ENCODE data around the gene IARS1.

DNA sequence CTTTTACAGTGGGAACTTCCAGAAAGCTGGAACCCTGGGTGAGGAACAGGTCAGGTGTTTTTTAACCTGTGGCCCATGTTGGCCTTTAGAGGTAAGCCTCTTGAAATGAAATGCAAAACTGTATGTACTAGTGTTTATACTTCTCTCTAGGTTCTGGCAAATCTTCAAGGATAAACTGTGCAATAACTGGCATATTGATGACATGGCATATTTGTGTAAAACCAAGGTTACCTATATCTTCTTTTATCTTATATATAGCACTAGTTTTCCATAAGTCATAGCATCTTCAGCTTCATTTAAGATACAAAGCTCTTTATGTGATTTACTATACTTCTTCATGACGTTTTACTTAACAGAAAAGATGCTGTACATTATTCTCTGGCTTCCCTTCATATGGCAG, 7.4 kb upstream of the IARS1 start:
- TF ChIP-seq POLR2A (IDR thresholded peaks at IDR 0.05; ENCODE audit: control extremely low read depth in 1 of 2, low read depth in 2 of 2, low read length in 2 of 2) (no peak), EZH2 (IDR thresholded peaks at IDR 0.05; ENCODE audit: low read depth, low read length, severe bottlenecking) (no peak), CTCF (IDR thresholded peaks at IDR 0.05; ENCODE audit: control extremely low read depth in 1 of 3, insufficient read depth in 1 of 3, low read depth in 1 of 3, low read length in 3 of 3) (no peak), RAD21 (IDR thresholded peaks at IDR 0.05 in 1 of 2, conservative IDR thresholded peaks at IDR 0.05 in 1 of 2; ENCODE audit: low read depth in 2 of 2, low read length in 2 of 2) (no peak), RXRA (IDR thresholded peaks at IDR 0.05; ENCODE audit: insufficient read depth, low read depth, low read length) (no peak), BACH1 (IDR thresholded peaks at IDR 0.05; ENCODE audit: low read length) (no peak), SP2 (IDR thresholded peaks at IDR 0.05; ENCODE audit: low read length) (no peak), GTF2F1 (IDR thresholded peaks at IDR 0.05; ENCODE audit: borderline replicate concordance, low read depth, low read length) (no peak), HDAC6 (IDR thresholded peaks at IDR 0.05; ENCODE audit: low read depth, low read length) (no peak), KDM5A (IDR thresholded peaks at IDR 0.05; ENCODE audit: low read length) (no peak), TAF1 (IDR thresholded peaks at IDR 0.05; ENCODE audit: low read depth, low read length) (no peak), YY1 (IDR thresholded peaks at IDR 0.05; ENCODE audit: low read depth, low read length) (no peak), JUND (IDR thresholded peaks at IDR 0.05; ENCODE audit: low read length) (no peak)
- TF ChIP-seq, protein P1, sequence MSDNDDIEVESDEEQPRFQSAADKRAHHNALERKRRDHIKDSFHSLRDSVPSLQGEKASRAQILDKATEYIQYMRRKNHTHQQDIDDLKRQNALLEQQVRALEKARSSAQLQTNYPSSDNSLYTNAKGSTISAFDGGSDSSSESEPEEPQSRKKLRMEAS (IDR thresholded peaks at IDR 0.05), result no peak
